CD4-positive, alpha-beta T cell treated with Interleukin-15 for 4 hours (primary cell): Measurements from ENCODE around the gene PCDHA8.
"Not testable (repeated sequence)": the region's sequence is repeated elsewhere in the genome, so short reads cannot be mapped to it uniquely, and the experiment has no call there.

Source experiments
- DNase-seq: peaks from one replicate; pipeline ENCODE4 v3.0.0-alpha.2; 2020; ENCODE audit warnings: low spot score

The PCDHA8 gene

DNA sequence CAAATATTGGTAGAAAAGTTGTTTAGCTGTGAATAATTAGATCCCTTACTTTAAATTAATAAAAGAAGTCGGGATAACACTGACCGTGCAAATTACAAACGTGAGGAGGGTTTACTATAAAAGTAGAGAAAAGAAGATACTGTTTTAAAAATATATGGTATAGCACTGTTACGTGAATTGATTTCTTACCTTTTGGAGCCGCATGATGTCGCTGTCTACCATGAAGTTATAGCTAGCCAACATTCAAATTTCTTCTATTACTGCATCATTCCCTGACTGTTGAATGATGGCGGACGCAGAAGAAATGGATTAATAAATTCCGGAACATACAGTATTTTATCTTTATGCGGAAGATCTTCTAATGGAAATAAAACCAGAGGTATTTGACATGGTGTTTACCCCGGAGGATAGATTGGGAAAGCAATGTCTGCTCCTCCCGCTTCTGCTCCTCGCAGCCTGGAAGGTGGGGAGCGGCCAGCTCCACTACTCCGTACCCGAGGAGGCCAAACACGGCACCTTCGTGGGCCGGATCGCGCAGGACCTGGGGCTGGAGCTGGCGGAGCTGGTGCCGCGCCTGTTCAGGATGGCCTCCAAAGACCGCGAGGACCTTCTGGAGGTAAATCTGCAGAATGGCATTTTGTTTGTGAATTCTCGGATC lies 13.2 kb upstream of the PCDHA8 start, which contains the start of gene PCDHA6:
Gene PCDHA6, plus strand, starts transcription at position 257 of the 658 bp plus-strand sequence. Its CDS starts 132 bp downstream, at position 389.
- DNase-seq = no peak

DNA sequence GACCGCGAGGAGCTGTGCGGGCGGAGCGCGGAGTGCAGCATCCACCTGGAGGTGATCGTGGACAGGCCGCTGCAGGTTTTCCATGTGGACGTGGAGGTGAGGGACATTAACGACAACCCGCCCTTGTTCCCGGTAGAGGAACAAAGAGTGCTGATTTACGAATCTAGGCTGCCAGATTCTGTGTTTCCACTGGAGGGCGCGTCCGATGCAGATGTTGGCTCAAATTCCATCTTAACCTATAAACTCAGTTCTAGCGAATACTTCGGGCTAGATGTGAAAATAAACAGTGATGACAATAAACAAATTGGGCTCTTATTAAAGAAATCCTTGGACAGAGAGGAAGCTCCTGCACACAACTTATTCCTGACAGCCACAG lies 12.6 kb upstream of the PCDHA8 start:
- DNase-seq = no peak

GRCh38 chr5:140829511-140830501 lies 11.2 kb upstream of the PCDHA8 start:
- not testable (repeated sequence) for DNase-seq

DNA sequence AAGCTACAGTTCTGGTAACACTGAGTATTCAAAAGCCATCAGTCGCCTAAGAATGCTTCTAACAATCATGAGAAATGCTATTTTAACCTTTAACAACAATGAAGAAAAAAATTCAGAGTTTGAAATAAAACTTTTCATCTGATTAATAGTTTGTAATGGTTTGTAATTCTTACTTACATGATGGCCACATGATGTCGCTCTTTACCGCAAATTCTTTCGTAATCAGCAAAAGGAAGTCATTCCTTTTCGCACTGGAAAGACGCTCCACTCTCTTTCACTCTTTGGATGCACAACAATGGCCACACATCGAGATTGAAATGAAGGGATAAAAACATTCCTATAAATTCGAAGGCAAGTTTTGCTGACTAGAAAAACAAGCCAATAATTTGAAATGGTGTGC lies 7.0 kb upstream of the PCDHA8 start, which contains the start of gene PCDHA7:
Gene PCDHA7, plus strand, starts transcription at position 277 of the 400 bp plus-strand sequence. Its CDS starts 115 bp downstream, at position 392.
- no peak for DNase-seq

DNA sequence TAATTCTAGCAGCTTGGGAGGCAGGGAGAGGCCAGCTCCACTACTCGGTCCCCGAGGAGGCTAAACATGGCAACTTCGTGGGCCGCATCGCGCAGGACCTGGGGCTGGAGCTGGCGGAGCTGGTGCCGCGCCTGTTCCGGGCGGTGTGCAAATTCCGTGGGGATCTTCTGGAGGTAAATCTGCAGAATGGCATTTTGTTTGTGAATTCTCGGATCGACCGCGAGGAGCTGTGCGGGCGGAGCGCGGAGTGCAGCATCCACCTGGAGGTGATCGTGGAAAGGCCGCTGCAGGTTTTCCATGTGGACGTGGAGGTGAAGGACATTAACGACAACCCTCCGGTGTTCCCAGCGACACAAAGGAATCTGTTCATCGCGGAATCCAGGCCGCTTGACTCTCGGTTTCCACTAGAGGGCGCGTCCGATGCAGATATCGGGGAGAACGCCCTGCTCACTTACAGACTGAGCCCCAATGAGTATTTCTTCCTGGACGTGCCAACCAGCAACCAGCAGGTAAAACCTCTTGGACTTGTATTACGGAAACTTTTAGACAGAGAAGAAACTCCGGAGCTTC lies 6.5 kb upstream of the PCDHA8 start:
- DNase-seq = not testable (repeated sequence)

- no peak for DNase-seq
Observed at GRCh38 chr5:140835622-140836510, 5.1 kb upstream of the PCDHA8 start.

DNA sequence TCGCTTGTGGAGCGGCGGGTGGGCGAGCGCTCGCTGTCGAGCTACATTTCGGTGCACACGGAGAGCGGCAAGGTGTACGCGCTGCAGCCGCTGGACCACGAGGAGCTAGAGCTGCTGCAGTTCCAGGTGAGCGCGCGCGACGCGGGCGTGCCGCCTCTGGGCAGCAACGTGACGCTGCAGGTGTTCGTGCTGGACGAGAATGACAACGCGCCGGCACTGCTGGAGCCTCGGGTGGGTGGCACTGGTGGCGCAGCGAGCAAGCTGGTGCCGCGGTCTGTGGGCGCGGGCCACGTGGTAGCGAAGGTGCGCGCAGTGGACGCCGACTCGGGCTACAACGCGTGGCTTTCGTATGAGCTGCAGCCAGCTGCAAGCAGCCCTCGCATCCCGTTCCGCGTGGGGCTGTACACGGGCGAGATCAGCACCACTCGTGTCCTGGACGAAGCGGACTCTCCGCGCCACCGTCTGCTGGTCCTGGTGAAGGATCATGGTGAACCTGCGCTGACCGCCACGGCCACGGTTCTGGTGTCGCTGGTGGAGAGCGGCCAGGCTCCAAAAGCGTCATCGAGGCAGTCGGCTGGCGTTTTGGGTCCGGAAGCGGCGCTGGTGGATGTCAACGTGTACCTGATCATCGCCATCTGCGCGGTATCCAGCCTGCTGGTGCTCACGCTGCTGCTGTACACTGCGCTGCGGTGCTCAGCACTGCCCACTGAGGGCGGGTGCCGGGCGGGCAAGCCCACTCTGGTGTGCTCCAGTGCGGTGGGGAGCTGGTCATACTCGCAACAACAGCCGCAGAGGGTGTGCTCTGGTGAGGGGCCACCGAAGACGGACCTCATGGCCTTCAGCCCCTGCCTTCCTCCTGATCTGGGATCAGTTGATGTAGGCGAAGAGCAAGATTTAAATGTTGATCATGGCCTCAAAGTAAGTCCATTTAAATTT lies 2.1 kb downstream of the PCDHA8 start:
- DNase-seq = no peak

GRCh38 chr5:140848139-140849102 lies 7.4 kb downstream of the PCDHA8 start, which contains the start of gene PCDHA9:
Gene PCDHA9, plus strand, starts transcription at chr5:140848382. Its CDS starts 114 bp downstream, at chr5:140848496.
- DNase-seq = not testable (repeated sequence)

- not testable (repeated sequence) for DNase-seq
Observed at GRCh38 chr5:140849831-140850634, 9.0 kb downstream of the PCDHA8 start.

- no peak for DNase-seq
Observed at GRCh38 chr5:140855772-140856674, 15.0 kb downstream of the PCDHA8 start, which contains the start of gene PCDHA10. Gene PCDHA10, plus strand, starts transcription at chr5:140855897. Its CDS starts 152 bp downstream, at chr5:140856049.

GRCh38 chr5:140857177-140857986 lies 16.4 kb downstream of the PCDHA8 start:
- no peak for DNase-seq

- DNase-seq = no peak
Observed at GRCh38 chr5:140857987-140858240, 16.9 kb downstream of the PCDHA8 start.

- DNase-seq = no peak
Observed at GRCh38 chr5:140862441-140863295, 21.7 kb downstream of the PCDHA8 start.

- DNase-seq = no peak
Observed at GRCh38 chr5:140868721-140869554, 28.0 kb downstream of the PCDHA8 start, which contains the start of gene PCDHA11. Gene PCDHA11, plus strand, starts transcription at chr5:140868957. Its CDS starts 147 bp downstream, at chr5:140869104.
